HepG2 (cell line): ENCODE data around the gene CKAP2L. TPM values are rescaled to one million over a fixed set of nuclear protein-coding genes. Genes with fewer than 3 reads are reported as not detected.
A peak's percentile ranks its signal among the peaks of the same experiment; 100 is the strongest.

Source experiments
- HDAC2 ChIP-seq: sonication (generic); formaldehyde crosslinking; IDR thresholded peaks from 2 replicates; pipeline ENCODE4 v1.4.0; 2020; ENCODE audit warnings: missing genetic modification reagents
- HNRNPL ChIP-seq: fragments of 200-400 bp; formaldehyde crosslinking; IDR thresholded peaks from 2 replicates; pipeline ENCODE4 v1.6.1; 2017; ENCODE audit warnings: mild to moderate bottlenecking, low read depth, low read length
- HOXA9 ChIP-seq: sonication (generic); formaldehyde crosslinking; IDR thresholded peaks from 2 replicates; pipeline ENCODE4 v1.8.1; 2022; ENCODE audit warnings: missing genetic modification reagents, mild to moderate bottlenecking, moderate library complexity, borderline replicate concordance
- MXD4 ChIP-seq: IDR thresholded peaks from 2 replicates; pipeline ENCODE4 v1.6.1; 2016; ENCODE audit warnings: mild to moderate bottlenecking, missing biosample characterization, missing genetic modification reagents
- PATZ1 ChIP-seq: sonication (generic); formaldehyde crosslinking; IDR thresholded peaks from 2 replicates; pipeline ENCODE4 v1.4.0; 2020; ENCODE audit warnings: missing genetic modification reagents
- SATB2 ChIP-seq: sonication (generic); formaldehyde crosslinking; IDR thresholded peaks from 2 replicates; pipeline ENCODE4 v1.5.0; 2020; ENCODE audit warnings: missing genetic modification reagents
- TBX2 ChIP-seq: sonication (generic); formaldehyde crosslinking; IDR thresholded peaks from 2 replicates; pipeline ENCODE4 v1.5.0; 2020; ENCODE audit warnings: missing genetic modification reagents, mild to moderate bottlenecking, borderline replicate concordance
- ZBTB40 ChIP-seq, 2 experiments: fragments of 450-650 bp in 1 of 2; sonication (generic) in 1 of 2; formaldehyde crosslinking in 1 of 2; IDR thresholded peaks; 2 replicates each; pipeline versions ENCODE4 v1.6.1 to v1.8.0; 2016 to 2022; ENCODE audit warnings: antibody characterized with exemption in 1 of 2, mild to moderate bottlenecking in 1 of 2, missing genetic modification reagents in 1 of 2
- ZNF549 ChIP-seq: sonication (generic); formaldehyde crosslinking; IDR thresholded peaks from 2 replicates; pipeline ENCODE4 v1.5.0; 2020; ENCODE audit warnings: missing genetic modification reagents
- ZNF687 ChIP-seq: sonication (generic); formaldehyde crosslinking; IDR thresholded peaks from 2 replicates; pipeline ENCODE4 v1.5.1; 2020; ENCODE audit warnings: mild to moderate bottlenecking, missing genetic modification reagents, moderate library complexity
- ZNF883 ChIP-seq: sonication (generic); formaldehyde crosslinking; IDR thresholded peaks from 2 replicates; pipeline ENCODE4 v1.5.1; 2020; ENCODE audit warnings: mild to moderate bottlenecking, missing genetic modification reagents; ENCODE audit errors: not compliant biosample characterization
- ZNF891 ChIP-seq: sonication (generic); formaldehyde crosslinking; IDR thresholded peaks from 2 replicates; pipeline ENCODE4 v1.5.0; 2020; ENCODE audit warnings: mild to moderate bottlenecking, missing genetic modification reagents
- polyA plus RNA-seq, 8 experiments: library from polyadenylated mRNA; depleted of rRNA in 3 of 8; stranded (reverse) in 7 of 8; unstranded in 1 of 8; fragments of >200 nt; fragmentation: Illumina TruSeq in 4 of 8; extraction: Trizol in 4 of 8; gene quantifications; 2 replicates each; pipeline versions ENCODE4 v1.2.1 to v1.2.3, GENCODE V29; 2011 to 2016; ENCODE audit warnings: low read depth in 4 of 8, missing spikeins in 1 of 8, mixed read lengths in 1 of 8; ENCODE audit not compliant: insufficient read depth in 1 of 8
- total RNA-seq, 5 experiments: library from RNA; depleted of rRNA; stranded (reverse); fragments of >200 nt; fragmentation: Illumina TruSeq; extraction: Trizol; gene quantifications; 2 replicates each; pipeline ENCODE4 v1.2.3, GENCODE V29; 2016; ENCODE audit warnings: low read depth in 1 of 5

CKAP2L gene
- total and polyA plus RNA-seq, 2 of the 13 experiments (the other 11 are each of a cell fraction or from before 2014, with no cell fraction given): 7.1 to 9.5 TPM

- TF ChIP-seq ZBTB40 (IDR thresholded peaks at IDR 0.05) (no peak), ZBTB40 (CRISPR knock-in tag; IDR thresholded peaks at IDR 0.05) (no peak), HDAC2 (CRISPR knock-in tag) (peak; percentile 45; the same call in 1 of the 2 replicates), MXD4 (peak; percentile 68; the same call in 1 of the 2 replicates), HNRNPL (0 out of 2 replicates have a peak, but pooled peaks have one; percentile 50), HOXA9 (no peak), ZNF883 (CRISPR knock-in tag) (no peak), ZNF891 (CRISPR knock-in tag) (peak; percentile 28; the same call in 1 of the 2 replicates), TBX2 (CRISPR knock-in tag) (peak; percentile 63; the same call in 1 of the 2 replicates), ZNF549 (CRISPR knock-in tag) (no peak), SATB2 (CRISPR knock-in tag) (no peak), PATZ1 (CRISPR knock-in tag) (peak; percentile 39; the same call in 1 of the 2 replicates), ZNF687 (peak; percentile 69)
Observed at GRCh38 chr2:112724591-112725525, 39.6 kb downstream of the CKAP2L start (continued).
